ENCODE results near the gene GPRASP3.

DNA sequence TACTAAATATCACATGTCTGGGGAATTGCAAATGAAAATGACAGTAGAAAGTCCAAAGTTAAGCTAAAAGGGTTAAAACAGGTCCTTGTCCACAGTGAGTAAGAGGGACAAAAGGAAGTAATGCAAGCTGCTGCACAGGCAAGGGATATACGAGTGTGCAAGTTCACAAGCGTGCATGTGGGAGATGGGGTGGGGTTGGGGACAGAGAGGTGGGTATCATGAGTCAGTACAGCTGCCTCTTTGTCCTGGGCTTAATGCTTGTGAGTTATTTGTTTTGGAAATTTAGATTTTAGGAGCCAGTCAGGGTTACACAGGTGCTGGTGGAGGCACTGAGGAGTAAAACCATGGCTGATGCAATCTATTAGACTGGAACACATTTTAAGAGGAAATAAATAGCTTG lies 11.6 kb upstream of the GPRASP3 start:
- TF ChIP-seq POLR2AphosphoS5 (IDR thresholded peaks at IDR 0.05) (no peak), EP300 (IDR thresholded peaks at IDR 0.05; ENCODE audit: low read depth) (no peak)
- TF ChIP-seq, protein P1, sequence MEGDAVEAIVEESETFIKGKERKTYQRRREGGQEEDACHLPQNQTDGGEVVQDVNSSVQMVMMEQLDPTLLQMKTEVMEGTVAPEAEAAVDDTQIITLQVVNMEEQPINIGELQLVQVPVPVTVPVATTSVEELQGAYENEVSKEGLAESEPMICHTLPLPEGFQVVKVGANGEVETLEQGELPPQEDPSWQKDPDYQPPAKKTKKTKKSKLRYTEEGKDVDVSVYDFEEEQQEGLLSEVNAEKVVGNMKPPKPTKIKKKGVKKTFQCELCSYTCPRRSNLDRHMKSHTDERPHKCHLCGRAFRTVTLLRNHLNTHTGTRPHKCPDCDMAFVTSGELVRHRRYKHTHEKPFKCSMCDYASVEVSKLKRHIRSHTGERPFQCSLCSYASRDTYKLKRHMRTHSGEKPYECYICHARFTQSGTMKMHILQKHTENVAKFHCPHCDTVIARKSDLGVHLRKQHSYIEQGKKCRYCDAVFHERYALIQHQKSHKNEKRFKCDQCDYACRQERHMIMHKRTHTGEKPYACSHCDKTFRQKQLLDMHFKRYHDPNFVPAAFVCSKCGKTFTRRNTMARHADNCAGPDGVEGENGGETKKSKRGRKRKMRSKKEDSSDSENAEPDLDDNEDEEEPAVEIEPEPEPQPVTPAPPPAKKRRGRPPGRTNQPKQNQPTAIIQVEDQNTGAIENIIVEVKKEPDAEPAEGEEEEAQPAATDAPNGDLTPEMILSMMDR (IDR thresholded peaks at IDR 0.05) = no peak

Data from transverse colon (tissue), 4 donors.